ENCODE results near the gene AP3D1.

DNA sequence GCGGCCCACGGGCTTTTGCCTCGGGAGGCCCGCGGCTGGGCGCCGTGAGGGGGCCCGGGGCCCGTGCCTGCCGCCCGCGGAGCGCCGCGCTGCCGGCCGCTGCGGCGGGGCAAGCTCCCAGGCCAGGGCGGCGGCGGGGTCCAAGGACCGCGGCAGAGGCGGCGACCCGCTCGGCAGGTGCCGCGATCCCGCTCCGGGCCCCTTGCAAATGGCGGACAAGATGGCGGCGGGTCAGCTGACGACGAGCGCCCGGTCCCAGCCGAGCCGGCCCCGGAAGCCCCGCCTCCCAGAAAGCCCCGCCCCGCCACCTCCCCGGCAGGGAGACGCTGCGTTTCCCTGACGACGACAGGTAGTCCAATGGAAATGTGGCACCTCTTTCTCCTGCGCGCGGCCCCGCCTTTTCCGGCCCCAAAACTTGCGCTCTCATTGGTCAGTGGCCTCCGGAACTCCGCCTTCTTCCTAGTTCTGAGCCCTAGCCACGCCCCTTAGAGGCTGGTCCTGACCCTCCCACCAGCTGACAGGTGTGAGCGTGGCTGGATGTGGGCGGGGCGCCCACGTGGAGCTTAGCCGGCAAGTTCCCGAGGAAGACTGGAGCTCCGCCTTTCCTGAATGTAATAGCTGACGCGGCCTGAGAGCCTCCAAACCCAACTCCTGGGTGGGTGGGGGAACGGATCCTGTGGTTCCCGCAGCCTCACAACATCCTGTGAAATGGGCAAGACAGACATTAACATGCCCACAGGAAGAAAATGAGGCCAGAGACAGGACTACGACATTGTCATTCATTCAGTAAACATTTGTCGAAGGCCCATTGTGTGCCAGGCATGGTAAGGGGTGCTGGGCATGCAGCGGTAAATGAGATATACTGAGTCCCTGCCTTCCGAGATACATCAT lies at the start of gene AP3D1:
- TF ChIP-seq, protein P1, sequence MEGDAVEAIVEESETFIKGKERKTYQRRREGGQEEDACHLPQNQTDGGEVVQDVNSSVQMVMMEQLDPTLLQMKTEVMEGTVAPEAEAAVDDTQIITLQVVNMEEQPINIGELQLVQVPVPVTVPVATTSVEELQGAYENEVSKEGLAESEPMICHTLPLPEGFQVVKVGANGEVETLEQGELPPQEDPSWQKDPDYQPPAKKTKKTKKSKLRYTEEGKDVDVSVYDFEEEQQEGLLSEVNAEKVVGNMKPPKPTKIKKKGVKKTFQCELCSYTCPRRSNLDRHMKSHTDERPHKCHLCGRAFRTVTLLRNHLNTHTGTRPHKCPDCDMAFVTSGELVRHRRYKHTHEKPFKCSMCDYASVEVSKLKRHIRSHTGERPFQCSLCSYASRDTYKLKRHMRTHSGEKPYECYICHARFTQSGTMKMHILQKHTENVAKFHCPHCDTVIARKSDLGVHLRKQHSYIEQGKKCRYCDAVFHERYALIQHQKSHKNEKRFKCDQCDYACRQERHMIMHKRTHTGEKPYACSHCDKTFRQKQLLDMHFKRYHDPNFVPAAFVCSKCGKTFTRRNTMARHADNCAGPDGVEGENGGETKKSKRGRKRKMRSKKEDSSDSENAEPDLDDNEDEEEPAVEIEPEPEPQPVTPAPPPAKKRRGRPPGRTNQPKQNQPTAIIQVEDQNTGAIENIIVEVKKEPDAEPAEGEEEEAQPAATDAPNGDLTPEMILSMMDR (IDR thresholded peaks at IDR 0.05 in 4 of 5, conservative IDR thresholded peaks at IDR 0.05 in 1 of 5): no peak
- peak; percentile 62 to 86 for TF ChIP-seq POLR2A (IDR thresholded peaks at IDR 0.05)
